ENCODE data around the gene GAGE12F.
"Not testable (repeated sequence)": the region's sequence is repeated elsewhere in the genome, so short reads cannot be mapped to it uniquely, and the experiment has no call there.

GRCh38 chrX:49579649-49580048, 19.0 kb downstream of the GAGE12F start, which contains the start of gene GAGE12H:
- TF ChIP-seq, protein P1, sequence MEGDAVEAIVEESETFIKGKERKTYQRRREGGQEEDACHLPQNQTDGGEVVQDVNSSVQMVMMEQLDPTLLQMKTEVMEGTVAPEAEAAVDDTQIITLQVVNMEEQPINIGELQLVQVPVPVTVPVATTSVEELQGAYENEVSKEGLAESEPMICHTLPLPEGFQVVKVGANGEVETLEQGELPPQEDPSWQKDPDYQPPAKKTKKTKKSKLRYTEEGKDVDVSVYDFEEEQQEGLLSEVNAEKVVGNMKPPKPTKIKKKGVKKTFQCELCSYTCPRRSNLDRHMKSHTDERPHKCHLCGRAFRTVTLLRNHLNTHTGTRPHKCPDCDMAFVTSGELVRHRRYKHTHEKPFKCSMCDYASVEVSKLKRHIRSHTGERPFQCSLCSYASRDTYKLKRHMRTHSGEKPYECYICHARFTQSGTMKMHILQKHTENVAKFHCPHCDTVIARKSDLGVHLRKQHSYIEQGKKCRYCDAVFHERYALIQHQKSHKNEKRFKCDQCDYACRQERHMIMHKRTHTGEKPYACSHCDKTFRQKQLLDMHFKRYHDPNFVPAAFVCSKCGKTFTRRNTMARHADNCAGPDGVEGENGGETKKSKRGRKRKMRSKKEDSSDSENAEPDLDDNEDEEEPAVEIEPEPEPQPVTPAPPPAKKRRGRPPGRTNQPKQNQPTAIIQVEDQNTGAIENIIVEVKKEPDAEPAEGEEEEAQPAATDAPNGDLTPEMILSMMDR (IDR thresholded peaks at IDR 0.05): not testable (repeated sequence)
- TF ChIP-seq POLR2A (IDR thresholded peaks at IDR 0.05): not testable (repeated sequence)

All from thyroid gland (tissue), 4 donors.